Stimulated activated naive CD8-positive, alpha-beta T cell treated with anti-CD3 and anti-CD28 coated beads, Interleukin-15, amount 100 ng/mL, for 72 hours (primary cell): Measurements from ENCODE around the gene SLC45A1.
A peak's percentile ranks its signal among the peaks of the same experiment; 100 is the strongest.

Experiments
- ATAC-seq: fragments of 150-1000 bp; cut with Tn5 transposase; 2 replicates; pipeline ENCODE4 v1.10.0; 2021; ENCODE audit warnings: mild to moderate bottlenecking, moderate library complexity
- DNase-seq, 2 donors: peaks; one replicate each; pipeline ENCODE4 v3.0.0; 2021 to 2022
- H3K27ac Mint-ChIP-seq, 2 donors: one replicate each; pipeline ENCODE4 v1.8.0; 2022; ENCODE audit warnings: mild to moderate bottlenecking in 2 of 2, mixed read lengths in 2 of 2, moderate library complexity in 2 of 2
- H3K27me3 Mint-ChIP-seq: one replicate; pipeline ENCODE4 v1.8.0; 2022; ENCODE audit warnings: mixed read lengths
- H3K4me1 Mint-ChIP-seq: one replicate; pipeline ENCODE4 v1.8.0; 2022; ENCODE audit warnings: mild to moderate bottlenecking, mixed read lengths
- H3K4me3 Mint-ChIP-seq, 2 donors: one replicate each; pipeline ENCODE4 v1.8.0; 2022; ENCODE audit warnings: mild to moderate bottlenecking in 2 of 2, mixed read lengths in 2 of 2, moderate library complexity in 1 of 2
- H3K9me3 Mint-ChIP-seq, 2 donors: one replicate each; pipeline ENCODE4 v1.8.0; 2022; ENCODE audit warnings: mixed read lengths in 2 of 2

SLC45A1 gene

DNA sequence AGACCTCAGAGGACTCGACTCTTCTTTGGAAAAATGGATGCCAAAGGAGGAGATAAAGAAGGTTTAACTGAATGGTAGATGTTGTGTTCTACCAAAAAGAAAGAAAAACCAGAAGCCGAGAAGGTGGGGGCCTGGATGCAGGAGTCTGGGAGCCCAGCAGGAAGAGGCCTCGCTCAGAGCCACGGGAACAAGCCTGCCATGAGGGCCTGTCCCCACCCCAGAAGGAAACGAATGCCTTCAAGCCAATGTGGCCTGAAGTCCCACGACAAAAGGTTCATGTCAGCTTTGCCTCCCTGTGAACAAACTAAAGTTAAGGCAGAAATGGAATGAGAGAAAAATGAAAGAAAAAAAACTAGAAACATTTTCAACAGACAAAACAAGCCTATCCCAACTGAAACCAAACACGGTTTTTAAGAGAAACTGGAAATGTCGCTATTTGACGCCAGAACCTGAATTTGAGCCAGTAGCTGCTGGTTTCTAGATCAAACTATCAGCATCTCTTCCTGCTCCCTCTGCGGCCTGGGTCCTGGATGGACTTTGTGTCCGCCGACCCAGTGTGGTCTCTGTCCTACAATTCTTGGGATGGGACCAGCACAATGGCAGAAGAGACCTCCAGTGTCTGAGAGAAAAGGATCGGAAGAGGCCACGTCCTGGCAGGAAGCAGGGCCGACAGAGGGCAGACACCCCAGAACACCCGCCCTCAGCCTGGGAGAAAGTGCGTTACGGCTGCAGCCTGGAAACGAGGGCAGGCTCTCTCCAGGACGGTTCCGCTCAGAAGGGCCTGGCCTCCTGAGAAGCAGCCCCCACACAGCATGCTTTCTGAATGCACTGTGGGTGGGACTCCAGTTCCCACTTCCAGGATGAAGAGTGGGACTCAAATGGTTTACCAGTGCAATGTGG, 35.2 kb downstream of the SLC45A1 start:
- Mint-ChIP-seq H3K4me3 (no peak overlapping the region), H3K4me1 (peaks cover 6% of the 10 kb centered on the region), H3K27me3 (peaks cover 11% of the 10 kb centered on the region), H3K27ac (peak overlapping the region in 1 of 2 donors; percentile 25), H3K9me3 (no peaks in the 10 kb centered on the region)
- no peak for ATAC-seq
- no peak for DNase-seq

DNA sequence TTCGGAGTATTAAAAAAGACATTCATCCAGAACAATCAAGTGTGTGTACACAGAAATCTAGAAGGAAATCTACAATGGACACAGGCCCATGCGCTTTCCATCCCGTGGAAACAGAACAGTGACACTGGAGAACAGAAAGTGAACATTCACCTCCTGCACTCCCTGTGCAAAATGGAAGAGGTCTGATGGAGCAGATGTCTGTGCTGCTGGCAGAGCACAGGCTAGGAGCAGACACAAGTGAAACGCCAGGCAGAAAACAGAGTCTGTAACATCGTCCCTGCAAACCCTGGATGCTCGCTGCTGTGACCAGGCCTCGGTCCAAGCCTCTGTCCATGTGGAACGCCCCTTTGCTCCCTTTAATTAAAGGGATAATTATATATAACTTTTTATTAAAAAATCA, 36.1 kb downstream of the SLC45A1 start:
- Mint-ChIP-seq H3K9me3 (no peaks in the 10 kb centered on the region), H3K4me1 (peaks cover under 1% of the 10 kb centered on the region), H3K27ac (peak overlapping the region in 1 of 2 donors; percentile 85), H3K4me3 (no peak overlapping the region), H3K27me3 (peaks cover 2% of the 10 kb centered on the region)
- no peak for ATAC-seq
- DNase-seq = no peak

DNA sequence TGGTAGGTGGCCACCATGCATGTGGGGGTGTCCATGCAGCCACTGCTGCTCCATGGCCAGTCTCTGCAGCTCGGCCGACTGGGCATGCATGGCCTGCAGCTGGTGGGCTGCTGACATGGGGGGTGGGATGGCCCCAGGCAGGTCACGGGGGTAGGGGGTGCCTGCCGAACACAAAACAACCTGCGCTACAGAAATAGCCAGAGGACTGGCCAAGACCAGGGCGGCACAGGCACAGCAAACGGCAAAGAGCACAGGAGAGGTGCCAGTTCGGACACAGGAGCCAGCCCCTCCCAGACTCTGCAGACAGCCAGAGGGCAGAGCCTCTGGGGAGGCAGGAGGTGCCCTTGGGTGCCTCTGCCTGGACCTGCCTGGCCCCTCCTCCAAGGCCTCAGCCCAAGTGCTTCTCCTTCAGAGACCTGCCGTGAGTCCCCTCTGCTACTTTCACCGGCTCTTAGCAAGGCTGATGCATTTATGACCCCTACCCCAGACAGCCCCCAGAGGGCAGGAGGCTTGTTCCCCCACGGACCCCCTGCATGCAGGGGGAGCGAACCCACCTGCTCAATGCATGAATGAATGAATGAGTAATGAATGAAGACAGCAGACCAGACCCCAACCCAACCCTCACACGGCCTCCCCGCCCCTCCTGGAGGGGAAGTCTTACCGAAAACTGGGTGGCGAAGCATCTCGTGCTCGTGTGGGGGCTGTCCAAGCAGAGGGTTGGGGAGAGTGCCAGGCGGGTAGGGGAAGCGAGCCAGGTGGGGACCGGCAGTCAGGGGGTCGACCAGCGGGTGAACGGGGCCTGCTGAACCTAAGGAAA, 37.7 kb downstream of the SLC45A1 start:
- Mint-ChIP-seq H3K27me3 (no peaks in the 10 kb centered on the region), H3K27ac (peak overlapping the region in 1 of 2 donors; percentile 81), H3K4me1 (no peaks in the 10 kb centered on the region), H3K4me3 (no peak overlapping the region), H3K9me3 (no peaks in the 10 kb centered on the region)
- no peak for ATAC-seq
- DNase-seq = no peak

DNA sequence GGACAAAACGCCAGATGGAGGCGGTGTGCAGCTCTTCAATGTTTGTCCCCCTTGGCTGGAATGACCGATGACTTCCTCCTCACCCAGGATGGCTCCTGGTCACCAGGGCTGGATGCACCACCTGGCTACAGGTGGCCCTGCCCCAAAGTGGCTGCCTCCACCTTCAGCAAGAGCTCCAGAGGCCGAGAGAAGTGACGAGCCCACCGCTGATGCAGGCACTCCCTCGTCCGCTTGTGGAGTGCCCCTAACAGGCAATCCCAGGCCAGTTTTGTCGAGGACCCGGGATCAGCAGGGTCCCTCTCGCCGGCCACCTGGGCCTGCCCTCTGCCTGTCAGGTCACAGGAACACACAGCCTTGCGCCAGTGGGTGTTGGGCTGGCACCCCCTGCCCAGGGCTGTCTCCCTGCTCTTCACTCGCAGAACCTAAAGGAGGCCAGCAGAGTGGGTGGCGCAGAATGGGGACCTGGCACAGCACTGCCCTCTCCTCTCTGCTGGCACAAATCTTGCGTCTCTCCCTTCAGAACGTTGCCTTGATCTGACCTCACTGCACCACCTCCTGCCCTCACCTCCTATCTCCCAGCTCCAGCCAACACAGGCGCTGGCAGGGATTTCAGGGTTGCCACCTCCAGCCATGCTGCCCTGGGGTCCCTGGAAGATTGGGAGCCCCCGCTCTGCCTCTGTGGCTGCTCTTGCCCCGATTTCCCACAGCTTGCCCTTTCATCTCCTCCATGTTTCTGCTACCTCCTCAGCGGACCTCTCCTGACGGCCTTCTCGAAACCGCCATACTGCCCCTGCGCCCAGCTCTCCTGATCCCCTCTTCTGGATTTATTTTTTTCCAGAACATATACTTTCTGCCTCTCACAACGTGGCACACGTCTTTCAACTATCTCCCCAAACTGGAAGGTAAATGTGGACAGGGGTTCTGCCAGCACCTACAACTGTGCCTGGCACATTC, 38.6 kb downstream of the SLC45A1 start:
- H3K27ac Mint-ChIP-seq = peak overlapping the region; percentile 23 to 38
- ATAC-seq (no peak), DNase-seq (no peak)
- H3K9me3 Mint-ChIP-seq = no peaks in the 10 kb centered on the region
- H3K4me1 Mint-ChIP-seq = no peaks in the 10 kb centered on the region
- H3K27me3 Mint-ChIP-seq = no peaks in the 10 kb centered on the region
- H3K4me3 Mint-ChIP-seq = no peak overlapping the region

DNA sequence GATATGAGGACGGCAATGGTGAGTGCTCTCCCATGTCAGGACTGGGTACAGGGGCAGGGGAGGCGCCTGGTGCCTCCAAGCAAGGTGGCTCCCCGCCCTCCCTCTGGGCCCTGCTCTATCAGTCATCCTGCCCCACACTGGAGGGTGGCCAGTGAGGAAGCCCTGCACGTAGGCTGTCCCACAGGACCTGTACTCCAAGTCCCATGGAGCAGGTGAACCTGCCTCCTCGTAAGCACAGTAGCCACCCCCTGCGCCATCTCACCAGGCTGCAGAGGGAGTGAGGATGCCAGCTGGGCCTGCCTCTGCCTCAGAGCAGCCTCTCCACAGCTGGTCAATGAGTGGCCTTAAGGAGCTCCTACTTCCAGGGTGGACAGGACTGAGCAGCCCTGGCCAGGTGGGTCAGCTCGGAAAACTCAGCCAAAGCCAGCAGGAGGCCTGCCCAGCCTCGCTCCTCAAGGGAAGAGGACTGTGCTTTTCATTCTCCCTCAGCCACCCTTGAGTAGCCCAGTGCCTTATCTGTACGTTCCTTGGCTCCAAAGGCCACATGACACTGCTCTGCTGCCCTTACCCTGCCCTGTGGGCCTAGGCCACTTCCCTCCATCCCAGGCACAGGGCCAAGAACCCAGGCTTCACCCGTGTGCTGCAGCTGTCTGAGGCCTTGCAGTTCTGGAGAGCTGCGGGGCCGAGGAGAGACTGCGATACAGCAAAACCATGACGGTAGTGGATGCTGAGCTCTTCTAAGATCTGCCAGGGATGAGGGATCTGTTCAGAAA, 39.6 kb downstream of the SLC45A1 start:
- H3K27ac Mint-ChIP-seq = no peak overlapping the region
- H3K9me3 Mint-ChIP-seq = no peaks in the 10 kb centered on the region
- no peaks in the 10 kb centered on the region for H3K27me3 Mint-ChIP-seq
- peak; percentile 8 for ATAC-seq
- no peak for DNase-seq
- no peaks in the 10 kb centered on the region for H3K4me1 Mint-ChIP-seq
- no peak overlapping the region for H3K4me3 Mint-ChIP-seq

DNA sequence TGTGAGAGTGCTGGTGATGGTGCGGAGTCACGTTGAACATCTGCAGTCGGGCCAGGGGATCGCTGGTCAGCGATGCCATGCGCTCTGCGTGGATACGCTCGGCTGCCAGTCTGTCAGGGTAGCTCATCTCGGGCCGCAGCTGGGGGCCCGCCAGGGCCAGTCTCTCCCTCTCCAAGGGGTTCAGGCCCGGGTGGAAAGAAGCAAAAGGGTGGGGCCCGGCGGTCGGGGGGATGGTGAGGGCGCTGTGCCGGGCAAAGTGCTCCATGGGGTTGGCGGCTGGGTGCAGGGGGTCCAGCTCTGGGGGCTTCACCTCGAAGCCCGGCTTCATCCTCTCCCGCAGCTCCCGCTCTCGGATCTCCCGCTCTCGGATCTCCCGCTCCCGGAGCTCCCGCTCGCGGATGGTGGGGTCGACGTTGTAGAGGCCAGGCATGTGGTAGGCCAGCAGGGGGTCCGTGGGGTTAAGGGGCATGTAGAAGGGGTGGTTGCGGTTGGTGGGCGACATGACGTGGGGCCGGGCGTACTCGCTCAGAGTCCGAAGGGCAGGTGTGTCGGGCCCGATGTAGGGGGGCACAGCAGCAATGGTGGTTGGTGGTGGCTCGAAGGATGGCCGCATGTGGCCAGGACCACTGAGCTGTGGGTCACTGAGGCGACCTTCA, 40.5 kb downstream of the SLC45A1 start:
- Mint-ChIP-seq H3K9me3 (no peaks in the 10 kb centered on the region), H3K4me3 (no peak overlapping the region), H3K27me3 (no peaks in the 10 kb centered on the region), H3K27ac (no peak overlapping the region), H3K4me1 (no peaks in the 10 kb centered on the region)
- ATAC-seq = no peak
- DNase-seq = no peak

DNA sequence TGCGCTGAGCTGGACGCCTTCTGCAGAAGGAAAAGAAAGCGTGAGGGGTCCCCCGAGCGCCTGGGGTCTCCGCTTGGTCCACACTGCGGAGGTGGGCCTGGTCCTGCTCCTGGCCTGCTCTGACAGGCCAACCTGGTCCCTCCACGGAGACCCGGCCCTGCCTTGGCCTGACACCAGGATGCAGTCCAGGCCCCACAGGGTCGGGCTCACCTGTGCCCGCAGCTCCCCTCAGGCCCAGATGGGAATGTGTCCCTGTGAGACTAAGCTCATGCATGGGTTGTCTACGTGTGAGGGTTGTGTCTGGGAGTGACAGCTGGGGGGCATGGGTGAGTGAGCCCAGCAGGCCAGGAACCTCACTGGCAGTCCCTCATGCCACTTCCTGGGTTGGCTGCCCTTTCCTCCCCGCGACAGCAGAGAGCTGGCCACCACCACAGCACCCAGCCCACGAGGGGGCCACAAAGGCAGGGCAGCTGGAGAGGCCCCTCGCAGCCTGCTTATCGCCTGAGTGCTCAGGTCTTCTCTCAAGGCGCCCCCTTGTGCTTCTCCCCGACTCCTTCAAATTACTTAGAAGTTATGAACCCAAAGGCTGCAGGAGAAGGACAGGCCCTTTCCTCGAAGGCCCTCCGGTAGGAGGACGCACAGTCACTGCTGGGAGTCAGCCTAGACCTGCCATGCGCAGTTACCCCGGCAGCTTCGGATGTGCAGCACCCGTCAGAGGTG, 41.1 kb downstream of the SLC45A1 start:
- peak overlapping the region in 1 of 2 donors; percentile 34 for H3K27ac Mint-ChIP-seq

DNA sequence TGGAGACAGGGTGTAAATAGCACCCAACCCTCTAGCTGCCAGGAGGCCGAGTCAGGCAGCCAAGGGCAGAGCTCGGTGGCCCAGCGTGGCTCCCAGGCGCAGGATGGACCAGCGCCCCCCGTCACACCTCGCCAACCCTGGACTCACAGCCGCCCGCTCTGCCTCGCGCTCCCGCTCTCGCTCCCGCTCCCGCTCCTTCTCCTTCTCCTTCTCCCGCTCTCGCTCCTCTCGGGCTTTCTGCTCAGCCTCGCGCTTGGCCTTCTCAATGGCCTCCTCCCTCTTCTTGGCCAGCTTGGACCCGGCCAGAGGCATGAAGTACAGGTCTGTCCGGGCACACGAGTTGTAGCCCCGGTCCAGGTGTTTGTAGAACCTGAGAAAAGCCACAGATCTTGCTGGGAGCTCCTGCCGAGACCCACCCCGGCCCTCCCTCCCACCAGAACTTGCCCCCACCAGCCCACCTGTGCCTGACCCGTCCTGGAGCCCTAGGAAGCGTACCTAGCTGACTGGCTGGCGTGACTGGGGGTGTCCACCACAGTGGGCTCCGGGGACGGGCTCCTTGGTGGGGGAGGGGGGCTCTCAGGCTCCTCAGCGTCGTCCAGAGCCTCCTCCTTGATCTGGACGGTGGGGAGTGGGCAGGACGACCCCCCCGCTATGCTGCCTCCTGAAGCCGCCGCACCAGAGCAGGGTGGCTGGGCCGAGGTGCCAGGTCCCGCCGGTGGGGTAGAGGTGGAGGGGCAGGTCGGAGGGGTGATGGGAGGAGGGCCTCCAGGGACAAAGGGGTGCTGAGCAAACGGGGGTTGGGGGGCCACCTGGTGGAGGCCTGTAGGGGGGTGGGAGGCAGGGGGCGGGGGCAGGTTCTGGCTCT, 41.9 kb downstream of the SLC45A1 start:
- DNase-seq = no peak
- Mint-ChIP-seq H3K4me3 (no peak overlapping the region), H3K4me1 (no peaks in the 10 kb centered on the region), H3K27ac (no peak overlapping the region), H3K9me3 (no peaks in the 10 kb centered on the region), H3K27me3 (no peaks in the 10 kb centered on the region)
- peak; percentile 32 for ATAC-seq

More for the DNA sequence above, 41.1 kb downstream of the SLC45A1 start:
- Mint-ChIP-seq H3K9me3 (no peaks in the 10 kb centered on the region), H3K4me3 (no peak overlapping the region), H3K27me3 (no peaks in the 10 kb centered on the region), H3K4me1 (no peaks in the 10 kb centered on the region)
- no peak for ATAC-seq
- DNase-seq = no peak

DNA sequence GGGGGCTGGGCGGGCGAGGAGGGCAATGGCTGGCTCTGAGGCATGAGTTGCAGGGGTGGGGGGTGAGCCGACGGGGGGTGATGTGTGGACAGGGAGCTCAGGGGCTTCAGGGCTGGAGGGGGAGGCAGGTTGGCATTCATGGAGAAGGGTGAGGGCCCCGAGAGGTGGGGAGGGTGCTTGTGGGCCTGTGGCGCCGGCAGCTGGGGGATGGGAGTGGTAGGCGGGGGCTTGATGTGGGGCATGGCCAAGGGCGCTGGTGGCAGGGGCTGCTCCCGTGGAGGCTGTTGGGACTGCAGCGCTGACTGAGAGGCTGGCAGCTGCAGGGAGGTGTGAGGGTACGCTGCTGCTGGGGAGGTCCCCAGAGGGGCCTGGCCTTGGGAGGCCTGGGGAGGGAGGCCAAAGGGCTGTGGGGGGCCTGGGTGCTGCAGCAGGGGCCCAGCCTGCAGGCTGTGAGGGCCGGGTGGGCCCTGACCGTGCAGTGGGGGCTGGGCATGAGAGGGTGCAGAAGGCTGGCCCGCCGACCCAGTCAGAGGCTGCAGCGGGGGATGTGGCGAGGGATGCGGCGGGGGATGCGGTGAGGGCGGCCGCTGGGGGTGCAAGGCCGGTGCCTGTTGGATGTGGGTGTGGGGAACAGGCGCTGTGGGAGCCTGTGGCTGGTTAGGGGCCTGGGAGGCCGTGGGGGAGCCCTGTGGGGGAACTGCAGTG, 42.7 kb downstream of the SLC45A1 start:
- no peak overlapping the region for H3K4me3 Mint-ChIP-seq
- H3K9me3 Mint-ChIP-seq = no peaks in the 10 kb centered on the region
- H3K27ac Mint-ChIP-seq = no peak overlapping the region
- H3K27me3 Mint-ChIP-seq = no peaks in the 10 kb centered on the region
- H3K4me1 Mint-ChIP-seq = no peaks in the 10 kb centered on the region
- ATAC-seq (peak; percentile 28), DNase-seq (no peak)

DNA sequence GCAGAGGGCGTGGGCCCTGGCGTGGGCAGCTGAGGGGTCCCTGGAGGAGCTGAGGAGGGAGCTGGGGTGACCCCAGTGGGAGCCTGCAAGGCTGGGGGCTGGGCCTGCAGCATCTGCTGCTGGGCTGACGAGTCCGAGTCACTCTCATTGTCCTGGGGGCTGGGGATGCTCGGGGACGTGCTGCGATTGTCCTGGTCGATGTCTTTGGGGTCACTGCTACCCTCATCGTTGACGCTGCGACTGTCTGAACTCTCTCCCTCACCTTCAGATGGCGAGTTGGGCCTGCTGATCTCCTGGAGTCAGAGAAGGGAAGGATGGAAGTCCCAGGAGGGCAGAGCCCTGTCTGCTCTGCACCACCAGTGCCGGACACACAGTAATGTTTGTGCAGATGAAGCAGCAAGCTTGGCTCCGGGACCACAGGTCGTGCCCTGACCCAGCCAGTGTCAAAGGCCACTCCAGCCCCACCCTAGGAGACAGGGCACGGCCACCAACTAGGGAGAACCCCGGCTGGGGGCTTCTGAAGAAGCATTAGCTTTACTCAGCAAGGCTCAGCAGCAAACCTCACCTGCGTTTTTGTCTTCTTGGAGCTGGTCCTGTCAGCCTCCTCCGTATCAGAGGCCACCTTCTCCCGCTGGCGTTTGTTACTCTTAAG, 43.4 kb downstream of the SLC45A1 start:
- no peak for DNase-seq

DNA sequence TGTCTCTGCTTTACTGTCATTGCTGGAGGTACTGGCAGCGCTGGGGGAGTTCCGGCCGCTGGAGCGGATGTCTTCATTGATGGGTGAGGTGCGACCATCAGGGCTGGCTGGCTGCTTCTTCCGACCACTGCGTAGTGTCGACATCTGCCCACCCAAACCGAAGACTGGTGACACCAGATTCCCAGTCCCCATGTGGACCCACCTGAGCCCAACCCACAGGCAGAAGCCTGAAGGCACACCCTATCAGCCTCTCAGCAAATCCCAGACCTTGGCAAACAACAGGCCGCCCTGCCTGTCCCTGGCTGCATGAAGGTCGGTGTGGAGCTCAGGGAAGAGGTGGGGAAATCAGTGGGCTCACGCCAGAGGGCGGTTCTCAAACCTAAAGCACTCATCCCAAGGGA, 44.8 kb downstream of the SLC45A1 start:
- Mint-ChIP-seq H3K27me3 (no peaks in the 10 kb centered on the region), H3K27ac (no peak overlapping the region), H3K4me1 (peaks cover 13% of the 10 kb centered on the region), H3K9me3 (no peaks in the 10 kb centered on the region), H3K4me3 (no peak overlapping the region)
- DNase-seq = no peak
- ATAC-seq = no peak

More for the DNA sequence above, 43.4 kb downstream of the SLC45A1 start:
- Mint-ChIP-seq H3K27ac (peak overlapping the region in 1 of 2 donors; percentile 85), H3K9me3 (no peaks in the 10 kb centered on the region), H3K4me3 (no peak overlapping the region), H3K27me3 (no peaks in the 10 kb centered on the region), H3K4me1 (peaks cover 1% of the 10 kb centered on the region)
- no peak for ATAC-seq

DNA sequence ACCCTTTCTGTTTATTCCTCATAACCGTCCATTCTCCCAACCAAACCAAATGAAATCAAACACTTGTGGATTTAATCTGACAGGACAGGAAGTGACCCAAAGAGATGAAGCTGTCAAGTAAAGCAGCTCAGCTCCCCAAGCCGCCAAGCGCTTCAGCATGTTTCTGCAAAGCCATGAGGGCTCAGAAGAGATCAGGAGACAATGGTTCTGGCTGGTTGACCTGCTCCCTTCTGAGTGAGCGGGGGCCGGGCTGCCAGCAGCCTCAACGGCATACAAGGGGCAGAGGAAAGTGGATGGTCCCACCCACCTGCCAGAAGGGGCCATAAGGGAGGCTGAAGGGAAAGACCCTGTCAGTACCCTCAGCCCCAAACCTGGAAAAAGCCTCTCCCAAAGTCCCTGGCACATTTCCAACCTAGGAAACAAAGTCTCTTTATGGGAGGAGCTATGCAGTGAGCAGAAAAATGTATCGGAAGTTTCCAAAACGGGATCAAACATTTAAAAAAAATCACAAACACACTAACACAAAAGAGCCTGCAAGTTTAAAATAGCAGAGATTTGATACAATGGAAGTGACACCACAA, 45.4 kb downstream of the SLC45A1 start:
- H3K27me3 Mint-ChIP-seq = no peaks in the 10 kb centered on the region
- DNase-seq (no peak), ATAC-seq (no peak)
- peaks cover 13% of the 10 kb centered on the region for H3K4me1 Mint-ChIP-seq
- H3K4me3 Mint-ChIP-seq = no peak overlapping the region
- H3K27ac Mint-ChIP-seq = peak overlapping the region in 1 of 2 donors; percentile 52
- no peaks in the 10 kb centered on the region for H3K9me3 Mint-ChIP-seq
